GM23338 (cell line): ENCODE results near the gene UBFD1.

Experiments
- CREB1 ChIP-seq: fragments of 250-450 bp; sonication (Bioruptor Pico); IDR thresholded peaks from 2 replicates; pipeline ENCODE4 v1.5.0; 2020; ENCODE audit warnings: low read depth, mild to moderate bottlenecking, moderate library complexity
- EZH2 ChIP-seq: fragments of 200-600 bp; sonication (generic); IDR thresholded peaks from one replicate; pipeline ENCODE4 v1.8.0; 2017; ENCODE audit warnings: antibody characterized with exemption, mild to moderate bottlenecking, low read depth; ENCODE audit not compliant: unreplicated experiment
- EZH2phosphoT487 ChIP-seq: fragments of 200-600 bp; sonication (generic); IDR thresholded peaks from one replicate; pipeline ENCODE4 v1.8.1; 2018; ENCODE audit warnings: antibody characterized with exemption; ENCODE audit not compliant: unreplicated experiment
- JUNB ChIP-seq: IDR thresholded peaks from one replicate; pipeline ENCODE4 v1.6.1; 2016; ENCODE audit warnings: antibody characterized with exemption; ENCODE audit not compliant: unreplicated experiment
- POLR2AphosphoS5 ChIP-seq: IDR thresholded peaks from 2 replicates; pipeline ENCODE4 v1.6.1; 2016; ENCODE audit warnings: antibody characterized with exemption, low read depth
- STAT1 ChIP-seq: IDR thresholded peaks from one replicate; pipeline ENCODE4 v1.6.1; 2016; ENCODE audit warnings: antibody characterized with exemption; ENCODE audit not compliant: unreplicated experiment
- TF ChIP-seq, protein P1 (sequence below), 2 experiments: fragments of 200-600 bp in 1 of 2; sonication (generic) in 1 of 2; conservative IDR thresholded peaks; 2 replicates each; pipeline versions ENCODE4 v1.5.1 to v1.6.1; 2016 to 2017; ENCODE audit warnings: antibody characterized with exemption in 2 of 2, low read depth in 2 of 2, mild to moderate bottlenecking in 2 of 2, moderate library complexity in 1 of 2

DNA sequence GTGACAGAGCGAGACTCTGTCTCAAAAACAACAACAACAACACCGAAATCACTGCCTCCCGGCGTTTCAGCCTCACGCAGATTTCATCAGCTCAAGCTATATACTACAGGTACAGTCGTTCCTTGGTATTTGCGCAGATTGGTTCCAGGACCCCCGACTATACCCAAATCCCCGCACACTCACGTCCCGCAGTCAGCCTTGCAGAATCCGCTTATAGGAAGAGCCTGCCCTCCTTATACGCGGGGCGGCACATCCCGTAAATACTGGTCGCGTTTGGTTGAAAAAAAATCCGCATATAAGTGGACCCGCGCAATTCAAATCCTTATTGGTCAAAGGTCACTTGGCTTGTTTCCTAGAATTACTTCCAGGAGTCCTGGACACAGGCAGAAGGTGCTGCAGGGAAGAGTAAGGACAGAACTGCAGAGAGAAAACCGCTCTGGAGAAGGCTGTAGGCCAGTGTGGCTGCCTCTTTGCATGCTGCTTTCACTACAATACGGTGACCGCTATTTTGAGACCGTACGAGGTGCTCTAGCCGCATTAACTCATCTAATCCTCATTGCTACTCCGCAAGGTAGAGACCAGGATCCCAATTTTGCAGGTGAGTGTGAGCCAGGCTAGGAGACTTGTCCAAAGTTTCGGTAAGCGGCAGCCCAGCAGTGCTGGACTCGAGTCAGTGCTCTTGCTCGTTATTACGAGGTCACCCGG, 37.9 kb downstream of the UBFD1 start:
- TF ChIP-seq, protein P1, sequence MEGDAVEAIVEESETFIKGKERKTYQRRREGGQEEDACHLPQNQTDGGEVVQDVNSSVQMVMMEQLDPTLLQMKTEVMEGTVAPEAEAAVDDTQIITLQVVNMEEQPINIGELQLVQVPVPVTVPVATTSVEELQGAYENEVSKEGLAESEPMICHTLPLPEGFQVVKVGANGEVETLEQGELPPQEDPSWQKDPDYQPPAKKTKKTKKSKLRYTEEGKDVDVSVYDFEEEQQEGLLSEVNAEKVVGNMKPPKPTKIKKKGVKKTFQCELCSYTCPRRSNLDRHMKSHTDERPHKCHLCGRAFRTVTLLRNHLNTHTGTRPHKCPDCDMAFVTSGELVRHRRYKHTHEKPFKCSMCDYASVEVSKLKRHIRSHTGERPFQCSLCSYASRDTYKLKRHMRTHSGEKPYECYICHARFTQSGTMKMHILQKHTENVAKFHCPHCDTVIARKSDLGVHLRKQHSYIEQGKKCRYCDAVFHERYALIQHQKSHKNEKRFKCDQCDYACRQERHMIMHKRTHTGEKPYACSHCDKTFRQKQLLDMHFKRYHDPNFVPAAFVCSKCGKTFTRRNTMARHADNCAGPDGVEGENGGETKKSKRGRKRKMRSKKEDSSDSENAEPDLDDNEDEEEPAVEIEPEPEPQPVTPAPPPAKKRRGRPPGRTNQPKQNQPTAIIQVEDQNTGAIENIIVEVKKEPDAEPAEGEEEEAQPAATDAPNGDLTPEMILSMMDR (conservative IDR thresholded peaks at IDR 0.05; ENCODE audit: low read depth in 2 of 2), result no peak
- TF ChIP-seq EZH2, result no peak
- no peak for TF ChIP-seq POLR2AphosphoS5
- TF ChIP-seq JUNB, result no peak
- no peak for TF ChIP-seq EZH2phosphoT487
- TF ChIP-seq CREB1 (CRISPR knock-in tag), result no peak
- no peak for TF ChIP-seq STAT1
